HepG2 (cell line): Measurements from ENCODE around the gene VARS1. TPM values are rescaled to one million over a fixed set of nuclear protein-coding genes. Genes with fewer than 3 reads are reported as not detected.

Experiments used
- CSRNP2 ChIP-seq: sonication (generic); formaldehyde crosslinking; conservative IDR thresholded peaks from 2 replicates; pipeline ENCODE4 v1.8.0; 2022; ENCODE audit warnings: low read depth, missing genetic modification reagents
- TRIM24 ChIP-seq: sonication (generic); formaldehyde crosslinking; IDR thresholded peaks from 2 replicates; pipeline ENCODE4 v1.8.0; 2022; ENCODE audit warnings: mild to moderate bottlenecking, missing genetic modification reagents
- YEATS2 ChIP-seq: sonication (generic); formaldehyde crosslinking; IDR thresholded peaks from 2 replicates; pipeline ENCODE4 v1.4.0; 2020; ENCODE audit warnings: missing genetic modification reagents, borderline replicate concordance
- ZNF275 ChIP-seq: sonication (generic); formaldehyde crosslinking; IDR thresholded peaks from 2 replicates; pipeline ENCODE4 v1.8.0; 2022; ENCODE audit warnings: missing genetic modification reagents, mild to moderate bottlenecking, inconsistent platforms, borderline replicate concordance
- ZNF619 ChIP-seq: sonication (generic); formaldehyde crosslinking; IDR thresholded peaks from 2 replicates; pipeline ENCODE4 v1.4.0; 2020; ENCODE audit warnings: mild to moderate bottlenecking, missing genetic modification reagents
- polyA plus RNA-seq, 8 experiments: library from polyadenylated mRNA; depleted of rRNA in 3 of 8; stranded (reverse) in 7 of 8; unstranded in 1 of 8; fragments of >200 nt; fragmentation: Illumina TruSeq in 4 of 8; extraction: Trizol in 4 of 8; gene quantifications; 2 replicates each; pipeline versions ENCODE4 v1.2.1 to v1.2.3, GENCODE V29; 2011 to 2016; ENCODE audit warnings: low read depth in 4 of 8, missing spikeins in 1 of 8, mixed read lengths in 1 of 8; ENCODE audit not compliant: insufficient read depth in 1 of 8
- total RNA-seq, 5 experiments: library from RNA; depleted of rRNA; stranded (reverse); fragments of >200 nt; fragmentation: Illumina TruSeq; extraction: Trizol; gene quantifications; 2 replicates each; pipeline ENCODE4 v1.2.3, GENCODE V29; 2016; ENCODE audit warnings: low read depth in 1 of 5
- TF ChIP-seq, protein P1 (sequence below): IDR thresholded peaks from 2 replicates; pipeline ENCODE4 v1.6.1; 2012; ENCODE audit warnings: inconsistent platforms
- TF ChIP-seq, protein P2 (sequence below): IDR thresholded peaks from 2 replicates; pipeline ENCODE4 v1.4.0; 2020; ENCODE audit warnings: mild to moderate bottlenecking, missing genetic modification reagents

The VARS1 gene
- total and polyA plus RNA-seq, 2 of the 13 experiments (the other 11 are each of a cell fraction or from before 2014, with no cell fraction given), result 14.7 to 56.1 TPM

GRCh38 chr6:31822036-31822821 is 26.7 kb upstream of the VARS1 start (continued):
- TF ChIP-seq CSRNP2 (CRISPR knock-in tag) (no peak), YEATS2 (CRISPR knock-in tag) (peak; percentile 45; the same call in 1 of the 2 replicates), TRIM24 (no peak), ZNF619 (CRISPR knock-in tag) (no peak), ZNF275 (CRISPR knock-in tag) (no peak)
- TF ChIP-seq, protein P1, sequence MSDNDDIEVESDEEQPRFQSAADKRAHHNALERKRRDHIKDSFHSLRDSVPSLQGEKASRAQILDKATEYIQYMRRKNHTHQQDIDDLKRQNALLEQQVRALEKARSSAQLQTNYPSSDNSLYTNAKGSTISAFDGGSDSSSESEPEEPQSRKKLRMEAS, result peak; percentile 56
- TF ChIP-seq, protein P2, sequence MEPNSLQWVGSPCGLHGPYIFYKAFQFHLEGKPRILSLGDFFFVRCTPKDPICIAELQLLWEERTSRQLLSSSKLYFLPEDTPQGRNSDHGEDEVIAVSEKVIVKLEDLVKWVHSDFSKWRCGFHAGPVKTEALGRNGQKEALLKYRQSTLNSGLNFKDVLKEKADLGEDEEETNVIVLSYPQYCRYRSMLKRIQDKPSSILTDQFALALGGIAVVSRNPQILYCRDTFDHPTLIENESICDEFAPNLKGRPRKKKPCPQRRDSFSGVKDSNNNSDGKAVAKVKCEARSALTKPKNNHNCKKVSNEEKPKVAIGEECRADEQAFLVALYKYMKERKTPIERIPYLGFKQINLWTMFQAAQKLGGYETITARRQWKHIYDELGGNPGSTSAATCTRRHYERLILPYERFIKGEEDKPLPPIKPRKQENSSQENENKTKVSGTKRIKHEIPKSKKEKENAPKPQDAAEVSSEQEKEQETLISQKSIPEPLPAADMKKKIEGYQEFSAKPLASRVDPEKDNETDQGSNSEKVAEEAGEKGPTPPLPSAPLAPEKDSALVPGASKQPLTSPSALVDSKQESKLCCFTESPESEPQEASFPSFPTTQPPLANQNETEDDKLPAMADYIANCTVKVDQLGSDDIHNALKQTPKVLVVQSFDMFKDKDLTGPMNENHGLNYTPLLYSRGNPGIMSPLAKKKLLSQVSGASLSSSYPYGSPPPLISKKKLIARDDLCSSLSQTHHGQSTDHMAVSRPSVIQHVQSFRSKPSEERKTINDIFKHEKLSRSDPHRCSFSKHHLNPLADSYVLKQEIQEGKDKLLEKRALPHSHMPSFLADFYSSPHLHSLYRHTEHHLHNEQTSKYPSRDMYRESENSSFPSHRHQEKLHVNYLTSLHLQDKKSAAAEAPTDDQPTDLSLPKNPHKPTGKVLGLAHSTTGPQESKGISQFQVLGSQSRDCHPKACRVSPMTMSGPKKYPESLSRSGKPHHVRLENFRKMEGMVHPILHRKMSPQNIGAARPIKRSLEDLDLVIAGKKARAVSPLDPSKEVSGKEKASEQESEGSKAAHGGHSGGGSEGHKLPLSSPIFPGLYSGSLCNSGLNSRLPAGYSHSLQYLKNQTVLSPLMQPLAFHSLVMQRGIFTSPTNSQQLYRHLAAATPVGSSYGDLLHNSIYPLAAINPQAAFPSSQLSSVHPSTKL (CRISPR knock-in tag), result peak; percentile 55; the same call in 1 of the 2 replicates
